ENCODE data around the gene DST.

Gene DST

DNA sequence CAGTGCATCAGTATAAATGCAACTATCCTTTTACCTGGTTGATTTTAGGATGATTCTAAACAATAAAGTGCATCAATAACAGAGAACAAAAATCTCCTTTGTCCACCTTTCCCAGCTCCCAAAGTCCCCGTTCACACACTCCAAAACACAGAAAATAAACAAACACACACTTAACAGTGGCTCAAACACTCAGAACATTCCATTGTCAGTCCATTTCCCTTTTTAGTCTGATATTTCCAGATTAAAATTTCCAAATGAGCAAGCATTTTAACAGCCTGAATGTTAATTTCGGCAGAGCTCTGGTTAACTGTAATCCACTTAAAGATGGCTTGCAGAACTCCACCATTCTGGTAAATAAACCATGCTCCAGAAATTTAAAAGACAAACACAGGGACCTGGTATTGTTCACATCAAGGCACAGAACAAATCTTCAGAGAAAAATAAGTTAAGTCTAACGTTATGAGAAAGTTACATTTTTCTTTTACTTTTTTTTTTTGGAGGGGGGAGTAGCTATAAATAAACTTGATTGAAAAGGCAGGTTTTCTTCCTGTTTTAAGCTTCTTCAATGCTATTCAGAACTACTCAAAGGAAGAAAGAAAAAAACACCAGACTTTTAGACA lies 100.8 kb downstream of the DST start:
- Histone ChIP-seq H3K27me3 (ENCODE audit: insufficient read depth, low read length) (no peaks in the 10 kb centered on the region), H3K9me3 (ENCODE audit: low read length) (no peaks in the 10 kb centered on the region), H3K27ac (ENCODE audit: low read depth, low read length, poor library complexity, severe bottlenecking) (no peak overlapping the region), H3K4me1 (ENCODE audit: insufficient read depth, low read length, severe bottlenecking) (no peaks in the 10 kb centered on the region), H4K20me1 (ENCODE audit: insufficient read depth, low read length) (no peaks in the 10 kb centered on the region), H3K4me2 (ENCODE audit: low read length) (no peak overlapping the region), H2AFZ (ENCODE audit: low read length) (no peak overlapping the region), H3K9me2 (ENCODE audit: low read depth, low read length) (no peaks in the 10 kb centered on the region), H3K36me3 (ENCODE audit: insufficient read depth, low read length) (no peaks in the 10 kb centered on the region), H3K79me2 (ENCODE audit: insufficient read depth, low read length) (no peaks in the 10 kb centered on the region), H3K9ac (ENCODE audit: low read length) (no peak overlapping the region), H3F3A (ENCODE audit: insufficient read depth, low read length) (no peaks in the 10 kb centered on the region), H3K4me3 (ENCODE audit: low read depth, low read length, poor library complexity, severe bottlenecking) (no peak overlapping the region)
- no peak for TF ChIP-seq EZH2 (IDR thresholded peaks at IDR 0.05; ENCODE audit: borderline replicate concordance, low read length)

DNA sequence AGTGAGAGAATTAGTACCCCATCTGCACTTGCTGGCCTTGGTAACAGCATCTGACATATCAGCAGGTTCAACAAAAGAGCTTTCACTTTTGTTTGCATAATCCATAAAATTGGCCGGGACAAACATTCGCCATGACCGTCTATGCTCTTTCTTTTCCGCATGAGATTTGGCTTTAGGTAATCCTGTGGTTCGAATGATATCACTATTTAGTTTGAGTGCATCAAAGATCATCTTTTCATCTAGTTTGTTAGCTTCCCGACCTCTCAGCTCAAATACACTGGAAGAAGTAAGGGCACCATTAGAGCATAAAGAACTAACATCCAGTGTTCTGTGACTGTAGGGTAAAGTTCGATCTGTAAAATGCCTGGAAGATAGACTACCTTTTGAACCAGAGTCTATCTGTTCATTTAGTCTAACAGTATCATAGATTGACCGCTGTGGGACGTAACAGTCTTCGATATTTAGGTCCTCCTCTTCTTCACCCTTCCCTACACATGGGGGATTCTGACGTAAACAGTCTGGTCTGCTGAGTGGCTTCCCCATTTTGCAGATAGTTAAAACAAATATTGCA lies 101.6 kb downstream of the DST start:
- no peak overlapping the region for H3K4me2 ChIP-seq (ENCODE audit: low read length)
- no peaks in the 10 kb centered on the region for H3K27me3 ChIP-seq (ENCODE audit: insufficient read depth, low read length)
- H3K9me3 ChIP-seq (ENCODE audit: low read length) = no peaks in the 10 kb centered on the region
- no peaks in the 10 kb centered on the region for H4K20me1 ChIP-seq (ENCODE audit: insufficient read depth, low read length)
- H3K79me2 ChIP-seq (ENCODE audit: insufficient read depth, low read length) = no peaks in the 10 kb centered on the region
- no peak for TF ChIP-seq CTCF (IDR thresholded peaks at IDR 0.05; ENCODE audit: low read length)
- TF ChIP-seq EZH2 (IDR thresholded peaks at IDR 0.05; ENCODE audit: borderline replicate concordance, low read length) = no peak
- no peaks in the 10 kb centered on the region for H3K4me1 ChIP-seq (ENCODE audit: insufficient read depth, low read length, severe bottlenecking)
- H2AFZ ChIP-seq (ENCODE audit: low read length) = no peak overlapping the region
- H3K9me2 ChIP-seq (ENCODE audit: low read depth, low read length) = no peaks in the 10 kb centered on the region
- H3F3A ChIP-seq (ENCODE audit: insufficient read depth, low read length) = no peaks in the 10 kb centered on the region
- no peaks in the 10 kb centered on the region for H3K36me3 ChIP-seq (ENCODE audit: insufficient read depth, low read length)
- no peak overlapping the region for H3K4me3 ChIP-seq (ENCODE audit: low read depth, low read length, poor library complexity, severe bottlenecking)
- no peak overlapping the region for H3K9ac ChIP-seq (ENCODE audit: low read length)
- no peak overlapping the region for H3K27ac ChIP-seq (ENCODE audit: low read depth, low read length, poor library complexity, severe bottlenecking)

DNA sequence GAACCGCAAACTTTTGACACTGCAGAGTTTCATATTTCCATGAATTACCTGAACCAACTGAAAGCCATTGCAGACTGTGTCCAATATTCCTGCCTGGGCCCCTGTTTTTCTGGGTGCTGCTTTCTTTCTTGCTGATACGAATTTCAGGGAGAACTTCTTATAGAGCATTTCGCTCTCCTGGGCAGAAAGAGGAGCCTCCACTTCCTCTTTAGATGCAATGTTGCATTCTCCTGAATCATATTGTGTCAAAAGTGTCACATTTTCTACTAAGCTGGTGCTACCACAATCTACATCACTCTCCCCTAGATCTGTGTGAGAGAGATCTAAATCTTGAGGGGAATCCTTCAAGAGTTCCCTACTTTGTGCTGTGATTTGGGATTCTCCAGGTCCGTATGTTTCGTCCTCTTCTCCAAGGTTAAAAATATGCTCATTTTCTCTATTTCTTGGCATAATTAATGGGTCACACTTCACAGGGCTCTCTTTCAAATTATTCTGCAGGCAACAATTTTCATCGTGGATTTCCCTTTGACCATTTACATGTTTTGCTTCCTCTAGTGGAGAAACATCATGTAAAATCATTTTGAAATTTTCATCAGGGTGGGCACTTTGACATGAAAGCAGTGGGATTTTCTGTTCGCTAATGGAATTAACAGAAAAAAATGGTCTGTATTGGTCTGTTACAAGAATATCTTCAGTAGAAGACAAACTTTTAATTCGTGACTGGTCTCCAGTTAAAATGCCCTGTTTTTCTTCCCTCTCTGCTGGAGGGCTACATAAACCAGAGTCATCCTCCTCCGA lies 102.3 kb downstream of the DST start:
- Histone ChIP-seq H4K20me1 (ENCODE audit: insufficient read depth, low read length) (no peaks in the 10 kb centered on the region), H3K4me3 (ENCODE audit: low read depth, low read length, poor library complexity, severe bottlenecking) (no peak overlapping the region), H3K9me3 (ENCODE audit: low read length) (no peaks in the 10 kb centered on the region), H2AFZ (ENCODE audit: low read length) (no peak overlapping the region), H3K9ac (ENCODE audit: low read length) (no peak overlapping the region), H3K36me3 (ENCODE audit: insufficient read depth, low read length) (no peaks in the 10 kb centered on the region), H3K4me1 (ENCODE audit: insufficient read depth, low read length, severe bottlenecking) (no peaks in the 10 kb centered on the region), H3K79me2 (ENCODE audit: insufficient read depth, low read length) (no peaks in the 10 kb centered on the region), H3K4me2 (ENCODE audit: low read length) (no peak overlapping the region), H3K27ac (ENCODE audit: low read depth, low read length, poor library complexity, severe bottlenecking) (no peak overlapping the region), H3K27me3 (ENCODE audit: insufficient read depth, low read length) (no peaks in the 10 kb centered on the region), H3F3A (ENCODE audit: insufficient read depth, low read length) (no peaks in the 10 kb centered on the region), H3K9me2 (ENCODE audit: low read depth, low read length) (no peaks in the 10 kb centered on the region)
- TF ChIP-seq CTCF (IDR thresholded peaks at IDR 0.05; ENCODE audit: low read length) (no peak), EZH2 (IDR thresholded peaks at IDR 0.05; ENCODE audit: borderline replicate concordance, low read length) (no peak)
